GM12878 (cell line): ENCODE results near the gene WBP11. TPM values are rescaled to one million over a fixed set of nuclear protein-coding genes. Genes with fewer than 3 reads are reported as not detected.

ENCODE experiments used
- ATAC-seq: fragments of 200-7000 bp; cut with Tn5 transposase; 3 replicates; pipeline ENCODE4 v1.9.1; 2020; ENCODE audit warnings: mild to moderate bottlenecking, moderate library complexity
- BruUV-seq: library from RNA; stranded (reverse); fragments of 400-500 nt; replicated peaks from 2 replicates; lab custom pipeline; 2021; lab: Mats Ljungman, UMichigan
- CTCF ChIA-PET: fragments of 300-600 bp; sonication (Branson Sonifier 250); formaldehyde crosslinking; extraction: SDS; loops from one replicate; lab custom pipeline; 2021; ENCODE audit warnings: inconsistent platforms; lab: Yijun Ruan, JAX
- POLR2A ChIA-PET: fragments of 350-600 bp; formaldehyde crosslinking; extraction: SDS; loops from one replicate; lab custom pipeline; 2021; ENCODE audit warnings: inconsistent platforms; lab: Charles Lee
- RAD21 ChIA-PET: fragments of 300-600 bp; sonication (Branson Sonifier 250); formaldehyde crosslinking; loops from one replicate; lab custom pipeline; 2023; ENCODE audit warnings: antibody characterized with exemption; ENCODE audit not compliant: unreplicated experiment; lab: Charles Lee
- SMC1A ChIA-PET: fragments of 300-600 bp; sonication (Branson Sonifier 250); formaldehyde crosslinking; loops from one replicate; lab custom pipeline; 2023; ENCODE audit not compliant: unreplicated experiment, uncharacterized antibody; lab: Charles Lee
- DNase-seq: peaks from one replicate; pipeline ENCODE4 v3.0.0-alpha.2; 2011; ENCODE audit warnings: low read depth, low spot score
- FAIRE-seq: peaks from 3 replicates; lab custom pipeline; 2011; peaks lifted over from hg19 to GRCh38; lab: Jason Lieb, UNC
- H2AFZ ChIP-seq: 2 replicates; pipeline ENCODE4 v1.6.0; 2011; ENCODE audit warnings: low read depth, low read length, control low read depth; ENCODE audit not compliant: control insufficient read depth
- H3K27ac ChIP-seq: 2 replicates; pipeline ENCODE4 v1.5.1; 2011; ENCODE audit warnings: control low read depth; ENCODE audit not compliant: control insufficient read depth, insufficient read depth
- H3K27me3 ChIP-seq, 2 experiments: replicated peaks in 1 of 2; 2 replicates each; pipeline versions ENCODE4 v1.6.0 to v1.6.1; 2011; ENCODE audit warnings: low read length in 1 of 2; ENCODE audit not compliant: control insufficient read depth in 2 of 2, insufficient read depth in 2 of 2
- H3K36me3 ChIP-seq, 2 experiments: 2 replicates each; pipeline ENCODE4 v1.5.1; 2011; ENCODE audit warnings: low read length in 1 of 2; ENCODE audit not compliant: control insufficient read depth in 2 of 2, insufficient read depth in 2 of 2
- H3K4me1 ChIP-seq: 2 replicates; pipeline ENCODE4 v1.6.1; 2011; ENCODE audit warnings: mild to moderate bottlenecking, low read length, moderate library complexity, mixed read lengths; ENCODE audit not compliant: control insufficient read depth, insufficient read depth
- H3K4me2 ChIP-seq: 2 replicates; pipeline ENCODE4 v1.6.0; 2011; ENCODE audit warnings: control low read depth; ENCODE audit not compliant: control insufficient read depth, insufficient read depth
- H3K4me3 ChIP-seq: fragments of 200-600 bp; sonication (generic); 2 replicates; pipeline ENCODE4 v1.5.1; 2016
- H3K79me2 ChIP-seq: 2 replicates; pipeline ENCODE4 v1.6.0; 2011; ENCODE audit warnings: low read length; ENCODE audit not compliant: control insufficient read depth, insufficient read depth
- H3K9ac ChIP-seq: 2 replicates; pipeline ENCODE4 v1.8.0; 2011; ENCODE audit warnings: low read length, control low read depth, mixed read lengths; ENCODE audit not compliant: control insufficient read depth, insufficient read depth
- H3K9me3 ChIP-seq: replicated peaks from 3 replicates; pipeline ENCODE4 v1.5.1; 2011; ENCODE audit warnings: mild to moderate bottlenecking, low read length; ENCODE audit not compliant: control insufficient read depth, insufficient read depth
- H4K20me1 ChIP-seq: 2 replicates; pipeline ENCODE4 v1.6.0; 2011; ENCODE audit not compliant: control insufficient read depth, insufficient read depth
- CHD2 ChIP-seq: IDR thresholded peaks from 2 replicates; pipeline ENCODE4 v1.6.1; 2011; ENCODE audit warnings: low read depth, low read length, improper control_type of control experiment, borderline replicate concordance
- HSF1 ChIP-seq: fragments of 150-350 bp; IDR thresholded peaks from 2 replicates; pipeline ENCODE4 v1.6.1; 2014; ENCODE audit warnings: mild to moderate bottlenecking, low read depth, low read length
- MXI1 ChIP-seq: fragments of 150-350 bp; IDR thresholded peaks from 2 replicates; pipeline ENCODE4 v1.6.1; 2011; ENCODE audit warnings: low read depth, mild to moderate bottlenecking, inconsistent platforms, low read length, improper control_type of control experiment
- MYC ChIP-seq: IDR thresholded peaks from 2 replicates; pipeline ENCODE4 v1.6.1; 2011; ENCODE audit warnings: mild to moderate bottlenecking, low read length, moderate library complexity, inconsistent platforms; ENCODE audit not compliant: insufficient read depth, insufficient replicate concordance, insufficient read length, severe bottlenecking
- SKIL ChIP-seq: fragments of 450-650 bp; IDR thresholded peaks from 2 replicates; pipeline ENCODE4 v1.6.1; 2017; ENCODE audit warnings: mild to moderate bottlenecking, low read depth, inconsistent platforms; ENCODE audit not compliant: poor library complexity, severe bottlenecking
- STAT3 ChIP-seq: IDR thresholded peaks from 2 replicates; pipeline ENCODE4 v1.6.1; 2011; ENCODE audit warnings: low read depth, low read length, improper control_type of control experiment
- WGBS: methylation state at CpG from one replicate; pipeline ENCODE4 v1.1.6; 2016; ENCODE audit warnings: low lambda C conversion rate; ENCODE audit not compliant: insufficient replicate concordance, insufficient coverage; ENCODE audit errors: missing lambda C conversion rate; 5-methylcytosine and 5-hydroxymethylcytosine counted together
- in situ Hi-C: fragments of 300-500 bp; cut with MboI; formaldehyde crosslinking; loops from 9 replicates; pipeline ENCODE4 v1.14.3; 2018; ENCODE audit warnings: mixed read lengths
- intact Hi-C: fragments of 100-400 bp; cut with micrococcal nuclease; formaldehyde crosslinking; loops from one replicate; pipeline ENCODE4 v1.14.2; 2022; ENCODE audit not compliant: unreplicated experiment
- polyA plus RNA-seq, 11 experiments: library from polyadenylated mRNA; depleted of rRNA in 4 of 11; unstranded in 6 of 11; stranded (reverse) in 5 of 11; fragments of >200 nt; fragmentation: Nextera tagmentation in 4 of 11; fragmentation: Illumina TruSeq in 1 of 11; extraction: Ambion mirVana in 4 of 11; extraction: Trizol in 1 of 11; gene quantifications; 1 replicate in 1 of 11; 2 replicates in 10 of 11; pipeline versions ENCODE4 v1.2.1 to v1.2.3, GENCODE V29; 2011 to 2016; ENCODE audit warnings: inconsistent platforms in 2 of 11, missing spikeins in 2 of 11, low read depth in 1 of 11
- total RNA-seq, 4 experiments: library from RNA; depleted of rRNA in 3 of 4; stranded (reverse); fragments of >200 nt in 3 of 4; fragmentation: Illumina TruSeq in 1 of 4; extraction: Trizol in 1 of 4; gene quantifications; 2 replicates each; pipeline versions ENCODE4 v1.2.1 to v1.2.3, GENCODE V29; 2013 to 2021
- TF ChIP-seq, protein P1 (sequence below): fragments of 450-650 bp; IDR thresholded peaks from 2 replicates; pipeline ENCODE4 v1.6.1; 2017; ENCODE audit warnings: mild to moderate bottlenecking, moderate library complexity
- TF ChIP-seq, protein P2 (sequence below): fragments of 450-650 bp; formaldehyde crosslinking; IDR thresholded peaks from 2 replicates; pipeline ENCODE4 v1.4.0; 2022; ENCODE audit warnings: mild to moderate bottlenecking, moderate library complexity

WBP11 gene
- total and polyA plus RNA-seq, 10 of the 15 experiments (the other 5 are each of a cell fraction or from before 2014, with no cell fraction given): 11.5 to 107 (median 29.1) TPM

DNA sequence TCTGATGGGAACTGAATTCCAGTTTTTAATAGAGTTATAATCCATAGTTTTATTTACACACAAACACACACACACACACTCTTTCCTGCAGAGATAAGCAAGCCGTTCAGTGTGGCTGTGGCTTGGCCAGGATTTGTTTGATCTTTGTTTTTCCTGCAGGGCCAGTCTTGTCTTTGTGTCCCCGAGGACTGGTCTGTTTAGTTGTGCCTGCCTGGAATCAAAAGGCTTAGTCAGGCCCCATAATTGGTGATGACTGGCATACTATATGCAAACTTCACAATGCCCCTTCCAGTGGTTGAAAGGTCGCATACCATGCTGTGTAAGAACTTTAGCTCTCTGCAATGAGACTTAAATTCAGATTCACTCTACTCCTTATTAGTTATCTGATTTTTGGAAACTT is 26.0 kb downstream of the WBP11 start (continued):
- TF ChIP-seq SKIL: no peak
- TF ChIP-seq, all 136 proteins: peak for 0

GRCh38 chr12:14776236-14776961 is 26.9 kb downstream of the WBP11 start:
- intact Hi-C loops (no loop called here), in situ Hi-C loops (loop anchor here (10.0 to 25.0 kb wide), 3 partner anchors 178 to 1964 kb away; partner anchors contain the start of genes DDX47 and STRAP)
- ChIA-PET SMC1A (interaction anchor here (0.8 to 4.4 kb wide), 7 partner anchors 24 to 219 kb away, joined by 4 to 29 read pairs (median 4); no protein-coding TSS in a partner anchor), CTCF (interaction anchor here (0.7 to 2.6 kb wide), 13 partner anchors 8 to 538 kb away, joined by 3 to 11 read pairs (median 4); partner anchors contain the start of genes C12orf60 and WBP11), POLR2A (interaction anchor here (0.8 to 4.3 kb wide), 2 partner anchors 26 to 28 kb away, joined by 4 to 24 read pairs; partner anchors contain the start of genes C12orf60 and WBP11), RAD21 (interaction anchor here (0.7 to 9.5 kb wide), 3 partner anchors 19 to 219 kb away, joined by 3 to 89 read pairs (median 6); partner anchors contain the start of genes C12orf60 and WBP11)
- peak overlapping the region; percentile 95 for H3K4me2 ChIP-seq
- no peaks in the 10 kb centered on the region for H3K36me3 ChIP-seq
- 79% methylated on average over 5 of the region's 5 CpGs for WGBS
- H4K20me1 ChIP-seq: no peaks in the 10 kb centered on the region
- no peak overlapping the region for H2AFZ ChIP-seq
- H3K27ac ChIP-seq: no peak overlapping the region
- peaks cover 15% of the 10 kb centered on the region for H3K79me2 ChIP-seq
- H3K4me1 ChIP-seq: peaks cover 5% of the 10 kb centered on the region
- no peaks in the 10 kb centered on the region for H3K9me3 ChIP-seq
- H3K9ac ChIP-seq: no peak overlapping the region
- ATAC-seq: no peak
- DNase-seq: no peak
- no peaks in the 10 kb centered on the region for H3K27me3 ChIP-seq
- H3K4me3 ChIP-seq: no peak overlapping the region
- no peak for FAIRE-seq
- BruUV-seq: no TSS peak
- TF ChIP-seq MXI1: no peak
- TF ChIP-seq STAT3: no peak
- TF ChIP-seq CHD2: no peak
- TF ChIP-seq MYC: no peak
- TF ChIP-seq, protein P1, sequence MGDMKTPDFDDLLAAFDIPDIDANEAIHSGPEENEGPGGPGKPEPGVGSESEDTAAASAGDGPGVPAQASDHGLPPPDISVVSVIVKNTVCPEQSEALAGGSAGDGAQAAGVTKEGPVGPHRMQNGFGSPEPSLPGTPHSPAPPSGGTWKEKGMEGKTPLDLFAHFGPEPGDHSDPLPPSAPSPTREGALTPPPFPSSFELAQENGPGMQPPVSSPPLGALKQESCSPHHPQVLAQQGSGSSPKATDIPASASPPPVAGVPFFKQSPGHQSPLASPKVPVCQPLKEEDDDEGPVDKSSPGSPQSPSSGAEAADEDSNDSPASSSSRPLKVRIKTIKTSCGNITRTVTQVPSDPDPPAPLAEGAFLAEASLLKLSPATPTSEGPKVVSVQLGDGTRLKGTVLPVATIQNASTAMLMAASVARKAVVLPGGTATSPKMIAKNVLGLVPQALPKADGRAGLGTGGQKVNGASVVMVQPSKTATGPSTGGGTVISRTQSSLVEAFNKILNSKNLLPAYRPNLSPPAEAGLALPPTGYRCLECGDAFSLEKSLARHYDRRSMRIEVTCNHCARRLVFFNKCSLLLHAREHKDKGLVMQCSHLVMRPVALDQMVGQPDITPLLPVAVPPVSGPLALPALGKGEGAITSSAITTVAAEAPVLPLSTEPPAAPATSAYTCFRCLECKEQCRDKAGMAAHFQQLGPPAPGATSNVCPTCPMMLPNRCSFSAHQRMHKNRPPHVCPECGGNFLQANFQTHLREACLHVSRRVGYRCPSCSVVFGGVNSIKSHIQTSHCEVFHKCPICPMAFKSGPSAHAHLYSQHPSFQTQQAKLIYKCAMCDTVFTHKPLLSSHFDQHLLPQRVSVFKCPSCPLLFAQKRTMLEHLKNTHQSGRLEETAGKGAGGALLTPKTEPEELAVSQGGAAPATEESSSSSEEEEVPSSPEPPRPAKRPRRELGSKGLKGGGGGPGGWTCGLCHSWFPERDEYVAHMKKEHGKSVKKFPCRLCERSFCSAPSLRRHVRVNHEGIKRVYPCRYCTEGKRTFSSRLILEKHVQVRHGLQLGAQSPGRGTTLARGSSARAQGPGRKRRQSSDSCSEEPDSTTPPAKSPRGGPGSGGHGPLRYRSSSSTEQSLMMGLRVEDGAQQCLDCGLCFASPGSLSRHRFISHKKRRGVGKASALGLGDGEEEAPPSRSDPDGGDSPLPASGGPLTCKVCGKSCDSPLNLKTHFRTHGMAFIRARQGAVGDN: no peak
- TF ChIP-seq HSF1: no peak
- TF ChIP-seq, protein P2, sequence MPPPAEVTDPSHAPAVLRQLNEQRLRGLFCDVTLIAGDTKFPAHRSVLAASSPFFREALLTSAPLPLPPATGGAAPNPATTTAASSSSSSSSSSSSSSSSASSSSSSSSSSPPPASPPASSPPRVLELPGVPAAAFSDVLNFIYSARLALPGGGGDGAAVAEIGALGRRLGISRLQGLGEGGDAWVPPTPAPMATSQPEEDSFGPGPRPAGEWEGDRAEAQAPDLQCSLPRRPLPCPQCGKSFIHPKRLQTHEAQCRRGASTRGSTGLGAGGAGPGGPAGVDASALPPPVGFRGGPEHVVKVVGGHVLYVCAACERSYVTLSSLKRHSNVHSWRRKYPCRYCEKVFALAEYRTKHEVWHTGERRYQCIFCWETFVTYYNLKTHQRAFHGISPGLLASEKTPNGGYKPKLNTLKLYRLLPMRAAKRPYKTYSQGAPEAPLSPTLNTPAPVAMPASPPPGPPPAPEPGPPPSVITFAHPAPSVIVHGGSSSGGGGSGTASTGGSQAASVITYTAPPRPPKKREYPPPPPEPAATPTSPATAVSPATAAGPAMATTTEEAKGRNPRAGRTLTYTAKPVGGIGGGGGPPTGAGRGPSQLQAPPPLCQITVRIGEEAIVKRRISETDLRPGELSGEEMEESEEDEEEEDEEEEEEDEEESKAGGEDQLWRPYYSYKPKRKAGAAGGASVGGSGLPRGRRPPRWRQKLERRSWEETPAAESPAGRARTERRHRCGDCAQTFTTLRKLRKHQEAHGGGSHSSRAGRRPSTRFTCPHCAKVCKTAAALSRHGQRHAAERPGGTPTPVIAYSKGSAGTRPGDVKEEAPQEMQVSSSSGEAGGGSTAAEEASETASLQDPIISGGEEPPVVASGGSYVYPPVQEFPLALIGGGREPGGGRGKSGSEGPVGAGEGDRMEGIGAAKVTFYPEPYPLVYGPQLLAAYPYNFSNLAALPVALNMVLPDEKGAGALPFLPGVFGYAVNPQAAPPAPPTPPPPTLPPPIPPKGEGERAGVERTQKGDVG (CRISPR knock-in tag): no peak
